Epidermal melanocyte (primary cell): ENCODE results near the gene TMX4.

Source experiments
- DNase-seq: peaks from one replicate; pipeline ENCODE4 v3.0.0; 2011; ENCODE audit warnings: low spot score; ENCODE audit not compliant: insufficient read length

The TMX4 gene

DNA sequence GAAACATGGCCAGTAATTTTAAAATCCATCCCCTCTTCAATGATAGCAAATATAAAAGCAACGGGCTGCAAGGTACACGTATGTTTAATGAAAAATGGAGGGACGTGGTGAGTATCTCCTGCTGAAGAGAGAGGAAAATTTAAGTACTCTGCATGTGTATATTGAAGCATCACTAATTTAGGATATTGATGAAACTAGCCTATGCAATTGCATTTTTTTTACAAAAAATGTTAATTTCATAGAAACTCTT is 362 bp upstream of the TMX4 start:
- DNase-seq = no peak

- peak; percentile 48 for DNase-seq
These were observed 659 bp downstream of the TMX4 start for GRCh38 chr20:8018958-8019245.

DNA sequence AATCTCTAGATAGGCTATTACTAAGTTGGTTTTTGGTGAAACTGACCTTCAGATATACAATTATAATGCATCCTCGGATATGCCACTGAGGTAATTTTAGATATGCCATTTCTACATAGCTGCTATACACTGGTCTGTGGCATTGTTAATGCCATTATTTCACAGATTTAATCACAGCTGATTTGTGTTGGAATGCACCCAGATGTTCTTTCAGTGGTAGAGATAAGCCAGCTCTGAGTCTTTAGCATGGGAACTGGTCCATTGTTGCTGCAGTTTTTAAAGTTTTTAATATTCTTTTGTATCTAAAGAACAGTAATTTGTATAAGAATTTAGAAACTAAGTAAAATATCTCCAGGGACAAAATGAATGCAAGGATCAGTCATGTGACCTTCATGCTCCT is 6.8 kb downstream of the TMX4 start:
- no peak for DNase-seq

DNA sequence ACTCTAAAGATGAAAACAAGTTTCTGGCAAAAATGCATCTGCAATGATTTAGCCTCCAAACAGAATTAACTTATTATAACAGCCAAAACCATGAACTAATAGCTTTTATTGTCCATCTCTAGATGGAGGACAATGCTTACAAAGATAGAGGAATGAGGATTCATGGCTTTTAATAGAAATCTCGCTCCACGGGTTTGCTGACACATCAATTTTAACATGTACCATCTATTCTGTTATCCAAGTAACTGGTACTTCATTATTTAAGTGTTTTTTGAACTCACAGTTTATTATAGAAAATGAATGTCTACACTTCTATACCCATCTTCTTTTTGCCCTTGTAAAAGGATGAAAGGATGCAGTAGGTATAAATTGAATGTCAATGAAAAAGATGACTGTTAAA is 10.8 kb downstream of the TMX4 start:
- no peak for DNase-seq

- no peak for DNase-seq
These were observed 12.1 kb downstream of the TMX4 start for GRCh38 chr20:8007490-8007889.

DNA sequence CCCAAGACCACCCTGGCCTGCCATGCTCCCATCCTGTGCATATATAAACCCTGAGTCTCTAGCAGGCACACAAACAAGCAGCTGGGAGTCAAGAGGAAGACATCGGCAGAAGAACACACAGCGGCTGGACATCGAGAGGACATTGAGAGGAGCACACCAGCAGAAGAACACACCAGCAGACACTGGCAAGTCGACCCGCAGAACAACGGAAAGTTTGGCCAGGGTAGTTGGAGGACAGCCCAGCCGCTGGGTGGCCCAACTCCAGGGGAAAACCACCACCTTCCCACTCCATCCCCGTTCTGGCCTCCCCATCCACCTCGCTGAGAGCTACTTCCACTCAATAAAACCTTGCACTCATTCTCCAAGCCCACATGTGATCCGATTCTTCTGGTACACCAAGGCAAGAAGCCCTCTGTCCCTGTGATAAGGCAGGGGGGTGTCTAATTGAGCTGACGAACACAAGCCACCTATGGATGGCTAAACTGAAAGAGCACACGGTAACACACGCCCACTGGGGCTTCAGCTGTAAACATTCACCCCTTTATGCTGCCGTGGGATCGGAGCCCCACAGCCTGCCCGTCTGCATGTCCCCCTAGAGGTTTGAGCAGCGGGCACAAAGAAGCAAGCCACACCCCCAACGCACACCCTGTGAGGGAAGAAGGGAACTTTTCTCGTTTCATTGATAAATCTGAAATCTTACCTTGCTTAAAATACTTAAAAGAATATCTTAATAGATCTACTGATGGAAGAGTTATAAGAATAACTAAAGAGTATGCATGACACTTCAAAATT is 13.8 kb downstream of the TMX4 start:
- DNase-seq = no peak

- no peak for DNase-seq
These were observed 14.5 kb downstream of the TMX4 start for GRCh38 chr20:8005033-8005432.

- no peak for DNase-seq
These were observed 17.5 kb downstream of the TMX4 start for GRCh38 chr20:8002056-8002455.

DNA sequence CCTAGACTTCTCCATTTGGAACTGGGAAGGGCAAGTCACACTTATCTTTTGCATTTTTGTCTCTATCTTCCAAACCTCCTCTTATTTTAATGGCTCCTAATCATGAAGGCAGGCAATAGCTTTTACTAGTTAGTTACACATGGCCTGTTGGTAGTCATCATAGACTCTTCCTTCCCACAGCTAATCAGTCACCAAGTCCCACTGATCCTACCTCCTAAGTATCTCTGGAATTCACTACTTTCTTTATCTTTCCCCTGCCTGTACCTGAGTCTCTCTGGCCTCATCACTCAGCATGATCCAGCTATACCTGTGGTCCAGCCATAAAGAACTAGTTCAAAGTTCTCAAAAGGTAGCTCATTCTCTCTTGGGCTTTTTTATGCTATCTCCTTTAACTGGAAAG is 18.8 kb downstream of the TMX4 start:
- no peak for DNase-seq

DNA sequence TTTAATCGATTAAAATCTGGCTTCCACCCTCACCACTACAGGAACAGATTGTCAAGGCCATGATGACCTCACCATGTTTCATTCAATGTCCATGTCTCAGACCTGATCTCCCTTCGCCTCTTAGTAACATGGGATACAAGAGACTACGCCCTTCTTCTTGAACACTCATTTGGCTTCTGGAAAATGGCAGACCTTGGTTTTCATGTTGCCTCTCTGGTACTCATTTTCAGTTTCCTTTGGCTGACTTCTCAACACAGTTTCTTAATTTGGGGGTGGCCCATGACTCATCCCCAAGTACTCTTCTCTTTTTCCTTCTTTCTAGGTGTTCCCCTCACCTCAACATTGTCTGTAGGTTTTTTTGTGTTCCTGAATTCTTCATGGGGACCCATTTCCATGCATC is 22.7 kb downstream of the TMX4 start:
- DNase-seq = no peak

DNA sequence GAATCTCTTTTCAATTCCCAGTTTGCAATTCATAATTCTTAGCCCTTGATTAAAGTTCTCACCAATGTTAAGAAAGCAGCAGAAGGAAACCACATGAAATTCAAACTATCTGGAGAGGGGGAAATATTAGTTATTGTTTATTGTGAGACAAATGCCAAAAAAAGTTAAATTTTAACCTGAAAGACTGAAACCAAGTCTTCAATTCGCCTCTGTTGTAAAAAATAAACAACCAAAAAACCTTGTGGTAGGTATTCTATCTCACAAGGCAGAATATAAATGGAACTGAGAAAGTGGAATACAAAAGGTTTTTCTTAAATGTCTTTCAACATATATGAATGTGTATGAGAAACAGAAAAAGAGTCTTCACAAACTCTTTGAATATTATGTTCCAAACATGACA is 24.8 kb downstream of the TMX4 start:
- no peak for DNase-seq

- no peak for DNase-seq
These were observed 25.9 kb downstream of the TMX4 start for GRCh38 chr20:7993703-7994102.

DNA sequence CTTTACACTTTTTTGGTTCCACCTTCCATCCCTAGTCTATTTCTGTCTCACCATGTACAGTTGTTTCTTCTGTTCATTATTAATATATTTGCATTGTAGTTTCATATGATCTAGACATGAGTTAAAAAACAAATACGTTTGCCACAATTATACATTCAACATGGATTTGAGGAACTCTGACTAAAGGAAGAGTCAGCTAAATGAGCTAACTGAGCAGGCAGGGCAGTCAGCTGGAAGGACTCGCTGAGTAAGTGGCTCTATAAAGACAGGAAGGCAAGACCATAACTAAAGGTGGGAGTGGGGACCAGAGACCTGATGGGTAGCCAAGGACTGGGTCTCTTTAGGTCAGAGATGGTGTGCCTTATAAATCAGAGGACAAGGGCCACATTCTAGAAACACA is 26.3 kb downstream of the TMX4 start:
- DNase-seq = no peak

DNA sequence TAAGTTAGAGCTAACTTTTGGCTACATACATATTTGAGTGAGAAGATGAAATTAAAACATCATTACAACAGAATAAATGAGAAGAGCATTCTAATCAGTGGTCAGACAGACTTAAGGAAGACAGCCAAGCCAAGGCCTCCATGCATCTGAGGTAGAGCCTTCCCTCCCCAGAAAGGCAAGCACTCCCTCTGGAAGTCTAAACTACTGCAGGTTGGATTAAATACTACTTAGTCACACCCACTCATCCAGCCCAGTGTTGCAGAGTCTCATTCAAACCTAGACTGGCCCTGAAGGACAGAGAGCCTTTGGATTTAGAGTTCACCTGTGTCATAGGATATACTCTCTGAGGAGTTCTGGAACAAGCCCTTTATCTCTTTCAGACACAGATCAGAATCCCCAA is 29.2 kb downstream of the TMX4 start:
- DNase-seq = no peak

- no peak for DNase-seq
These were observed 30.2 kb downstream of the TMX4 start for GRCh38 chr20:7989379-7989778.

DNA sequence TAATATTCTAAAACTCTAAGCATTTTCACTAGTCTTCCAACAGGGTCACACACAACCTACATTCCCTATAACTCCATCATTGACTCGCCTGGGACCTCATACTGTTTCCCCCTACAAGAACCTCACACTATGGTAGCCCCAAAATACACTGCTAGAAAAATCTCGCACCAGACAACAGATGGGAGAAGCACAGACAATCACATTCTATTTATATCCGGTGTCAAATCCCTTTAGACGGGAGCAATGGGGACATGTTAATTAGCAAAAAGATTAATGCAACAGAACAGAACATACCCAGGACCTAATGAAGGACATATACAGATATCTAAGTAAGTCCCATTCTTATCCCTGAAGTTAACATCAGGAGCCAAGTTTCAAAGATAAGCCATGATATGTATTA is 33.6 kb downstream of the TMX4 start:
- no peak for DNase-seq

- no peak for DNase-seq
These were observed 35.4 kb downstream of the TMX4 start for GRCh38 chr20:7984192-7984591.

DNA sequence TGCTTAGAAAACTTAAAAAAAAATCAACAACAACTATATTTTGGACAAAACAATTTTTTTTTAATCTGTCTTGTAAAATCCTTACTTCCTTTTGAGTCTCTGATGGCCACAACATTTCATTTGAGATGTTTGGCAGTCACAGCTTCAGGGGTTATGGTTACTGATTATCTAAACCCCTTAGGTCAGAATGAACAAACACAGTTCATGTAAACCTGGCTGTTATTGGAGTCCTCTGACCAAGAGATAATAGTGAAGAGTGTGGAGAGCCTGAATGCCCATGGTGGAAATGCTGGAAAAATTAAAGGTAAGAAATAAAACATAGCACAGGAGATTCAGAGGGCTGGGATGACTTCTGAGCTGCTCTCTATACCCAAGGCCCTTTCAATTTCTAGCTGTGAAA is 38.2 kb downstream of the TMX4 start:
- no peak for DNase-seq

DNA sequence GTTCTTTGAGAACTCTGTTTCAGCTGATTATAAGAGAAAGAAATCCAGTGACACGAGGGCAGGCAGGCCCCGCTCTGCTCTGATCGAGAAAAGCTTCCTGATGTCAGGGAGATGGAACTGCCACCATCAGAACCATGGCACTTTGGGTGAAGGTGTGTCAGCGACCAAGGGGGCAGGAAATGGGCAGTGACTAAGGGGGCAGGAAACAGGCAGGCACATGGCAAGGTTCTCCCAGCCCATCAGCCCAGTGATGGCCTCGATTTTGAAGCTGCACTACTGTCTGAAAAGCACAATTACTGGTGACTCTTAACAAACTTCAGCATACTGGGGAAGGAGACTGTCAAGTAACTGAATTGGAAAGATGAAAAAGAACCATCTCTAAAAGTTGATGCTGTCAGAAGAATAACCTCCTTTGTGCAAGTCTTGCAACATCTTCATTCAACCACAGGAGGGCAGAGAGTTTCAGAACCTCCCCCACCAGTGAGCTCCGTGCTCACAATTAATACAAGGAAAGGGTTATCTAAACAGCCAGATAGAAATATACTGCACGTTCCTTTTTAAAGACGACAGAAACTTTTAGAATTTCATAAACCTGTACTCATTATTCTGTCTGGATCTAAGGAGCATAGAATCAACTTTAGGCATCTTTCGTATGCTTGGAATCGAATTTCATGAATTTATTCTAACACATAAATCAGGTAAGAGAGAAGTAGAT is 39.1 kb downstream of the TMX4 start:
- DNase-seq = peak; percentile 64

DNA sequence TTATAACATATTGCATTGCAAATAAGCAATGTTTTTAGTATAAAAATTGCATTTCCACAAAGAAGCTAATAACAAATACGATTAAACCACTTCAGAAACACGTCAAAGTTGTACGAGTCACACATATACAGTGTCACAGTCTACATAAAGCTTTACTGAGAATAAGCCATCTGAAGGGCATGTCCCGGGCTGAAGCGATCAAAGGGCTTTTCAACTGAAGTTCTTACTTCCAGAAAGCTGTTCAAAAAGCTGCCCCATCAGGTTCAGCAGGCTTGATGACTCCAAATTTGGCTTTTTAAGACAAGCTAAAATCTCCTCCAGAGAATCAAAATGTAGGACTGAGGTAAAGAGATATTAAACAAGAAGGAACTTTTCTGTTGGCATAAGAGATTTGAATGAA is 41.9 kb downstream of the TMX4 start:
- no peak for DNase-seq

GRCh38 chr20:7975851-7976414 is 43.6 kb downstream of the TMX4 start:
- no peak for DNase-seq

DNA sequence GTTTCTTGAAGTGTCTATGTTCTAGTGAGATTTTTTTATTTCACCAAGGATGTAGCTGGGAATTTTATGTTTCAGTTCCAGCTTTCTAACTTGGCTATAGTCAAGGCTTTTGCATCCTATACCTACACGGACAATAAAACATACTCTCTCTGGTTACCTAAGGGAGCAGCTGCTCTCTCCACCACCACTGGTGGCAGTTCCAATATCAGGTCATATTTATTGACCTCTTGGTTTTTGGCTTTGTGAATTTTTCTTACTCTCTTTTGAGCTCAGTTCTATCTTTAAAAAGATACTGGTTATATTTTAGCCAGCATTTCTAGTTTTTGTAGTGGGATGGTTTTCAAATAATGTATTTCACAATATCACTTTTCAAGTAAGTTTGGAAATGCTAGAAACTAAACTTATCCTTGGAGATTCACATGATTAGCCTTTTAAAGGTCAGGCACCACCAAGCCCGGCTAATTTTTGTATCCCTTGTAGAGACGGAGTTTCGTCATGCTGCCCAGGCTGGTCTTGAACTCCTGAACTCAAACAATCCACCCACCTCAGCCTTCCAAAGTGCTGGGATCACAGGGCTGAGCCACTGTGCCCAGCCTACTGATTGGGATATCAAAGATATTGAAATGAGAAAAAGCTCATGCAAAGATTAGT is 44.7 kb downstream of the TMX4 start:
- no peak for DNase-seq
